LHCN-M2 (cell line): ENCODE results near the gene CACNA1G. TPM values are rescaled to one million over a fixed set of nuclear protein-coding genes. Genes with fewer than 3 reads are reported as not detected.

ENCODE experiments used
- DNase-seq: peaks from one replicate; pipeline ENCODE4 v3.0.0-alpha.2; 2012; ENCODE audit warnings: low read depth
- polyA plus RNA-seq: library from polyadenylated mRNA; unstranded; fragments of >200 nt; gene quantifications from one replicate; pipeline ENCODE4 v1.2.1, GENCODE V29; 2012; ENCODE audit warnings: missing spikeins
- total RNA-seq: library from RNA; depleted of rRNA; stranded (reverse); fragments of >200 nt; gene quantifications from 2 replicates; pipeline ENCODE4 v1.2.3, GENCODE V29; 2014; rRNA removed

CACNA1G gene
- under 0.01 and 0.06 TPM in 2 replicates for total RNA-seq
- polyA plus RNA-seq = 0.11 TPM

- peak; percentile 80 for DNase-seq
These were observed at the start of gene CACNA1G for GRCh38 chr17:50560185-50560824. Gene CACNA1G, plus strand, starts transcription at chr17:50560715. Its CDS starts 745 bp downstream, at chr17:50561460.

GRCh38 chr17:50511058-50511457 lies 49.5 kb upstream of the CACNA1G start:
- no peak for DNase-seq

DNA sequence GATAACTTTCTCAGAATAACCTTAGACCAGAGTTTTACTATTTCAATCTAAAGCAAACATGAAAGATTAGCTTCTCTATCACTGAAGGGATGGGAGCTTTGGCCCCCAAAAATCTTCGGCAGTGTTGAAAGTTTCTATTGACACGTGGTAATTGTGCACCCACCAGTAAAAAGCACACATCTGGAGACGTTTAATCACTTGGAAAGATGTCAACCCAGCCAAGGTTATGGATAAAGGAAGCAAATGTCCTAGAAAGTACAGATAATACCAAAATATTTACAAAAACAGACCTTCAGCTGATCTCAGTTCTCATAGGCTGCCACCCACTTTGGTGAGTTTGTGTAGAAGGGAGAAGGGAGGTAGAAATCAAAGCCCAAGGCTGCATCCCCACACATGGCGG lies 47.0 kb upstream of the CACNA1G start:
- no peak for DNase-seq

DNA sequence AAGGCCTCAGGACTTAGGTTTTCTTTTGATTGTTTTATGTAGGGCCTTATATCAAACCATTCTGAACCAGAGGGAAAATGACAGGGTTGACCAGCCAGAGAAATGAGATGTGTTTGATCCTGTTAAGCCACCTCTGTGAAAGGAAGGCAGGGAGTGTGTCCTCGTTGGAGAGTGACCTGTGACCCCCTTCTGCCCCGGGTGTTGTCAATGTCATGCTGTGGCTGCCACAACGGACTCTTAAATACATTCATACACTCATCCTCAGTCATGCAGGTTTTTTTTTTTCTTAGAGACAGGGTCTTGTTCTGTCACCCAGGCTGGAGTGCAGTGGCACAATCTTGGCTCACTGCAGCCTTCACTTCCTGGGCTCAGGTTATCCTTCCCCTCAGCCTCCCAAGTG lies 46.1 kb upstream of the CACNA1G start:
- no peak for DNase-seq

- DNase-seq = peak; percentile 74
These were observed 45.4 kb upstream of the CACNA1G start for GRCh38 chr17:50514936-50515702.

DNA sequence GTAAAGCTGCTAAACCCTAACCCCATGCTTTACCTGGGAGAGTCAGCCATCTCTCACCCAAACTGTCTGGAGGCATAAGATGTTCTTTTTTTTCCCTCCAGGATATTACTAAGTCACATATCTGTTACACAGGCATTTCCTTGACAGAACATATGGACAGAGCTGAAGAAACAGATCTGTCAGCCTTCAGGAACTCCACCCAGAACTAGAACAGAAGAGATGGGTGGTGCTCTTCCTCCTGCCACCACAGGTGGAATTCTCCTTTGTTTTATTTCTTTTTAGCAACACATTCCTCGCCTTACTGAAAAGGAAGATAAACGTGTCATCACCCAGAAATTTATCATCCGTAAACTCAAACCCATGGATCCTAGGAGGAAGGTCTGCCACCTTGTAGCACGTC lies 43.5 kb upstream of the CACNA1G start:
- no peak for DNase-seq

GRCh38 chr17:50517504-50518383 lies 42.8 kb upstream of the CACNA1G start:
- DNase-seq = no peak

- no peak for DNase-seq
These were observed 42.0 kb upstream of the CACNA1G start for GRCh38 chr17:50518384-50519023.

GRCh38 chr17:50519141-50519834 lies 41.2 kb upstream of the CACNA1G start:
- no peak for DNase-seq

- DNase-seq = no peak
These were observed 40.0 kb upstream of the CACNA1G start for GRCh38 chr17:50520483-50520882.

DNA sequence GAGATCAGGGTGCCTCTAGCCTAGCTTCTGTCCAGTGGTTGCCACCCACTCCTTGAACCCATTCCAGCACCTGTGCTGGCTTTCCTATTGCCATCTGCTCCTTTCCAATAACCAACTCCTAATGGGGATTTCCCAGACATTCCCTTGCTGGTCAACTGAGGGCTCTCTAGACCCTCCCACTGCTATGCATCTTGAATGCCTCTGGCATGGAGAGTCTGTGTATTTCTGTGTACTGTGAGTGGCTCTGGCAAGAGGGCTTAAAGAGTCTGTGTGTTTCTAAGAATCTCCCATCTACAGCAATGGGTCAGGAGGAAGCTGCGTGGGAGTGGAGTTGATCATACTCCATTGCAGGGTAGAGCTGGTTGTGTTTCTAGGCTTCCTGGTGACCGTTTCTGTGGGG lies 39.0 kb upstream of the CACNA1G start:
- no peak for DNase-seq

DNA sequence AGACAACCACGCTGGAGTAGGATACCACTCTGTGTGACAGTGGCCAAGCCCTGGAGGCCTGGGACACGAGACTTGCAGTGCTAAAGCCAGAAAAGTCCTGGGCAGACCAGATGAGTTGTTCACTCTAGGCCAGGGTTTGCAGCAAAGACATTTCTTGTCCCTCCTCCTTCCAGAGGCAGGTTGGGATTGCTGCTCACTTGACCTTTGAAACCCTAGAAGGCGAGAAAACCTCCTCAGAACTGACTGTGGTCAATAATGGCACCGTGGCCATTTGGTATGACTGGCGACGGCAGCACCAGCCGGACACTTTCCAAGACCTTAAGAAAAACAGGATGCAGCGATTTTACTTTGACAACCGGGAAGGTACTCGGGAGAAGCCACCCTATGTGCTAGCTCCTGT lies 37.7 kb upstream of the CACNA1G start:
- DNase-seq = no peak

DNA sequence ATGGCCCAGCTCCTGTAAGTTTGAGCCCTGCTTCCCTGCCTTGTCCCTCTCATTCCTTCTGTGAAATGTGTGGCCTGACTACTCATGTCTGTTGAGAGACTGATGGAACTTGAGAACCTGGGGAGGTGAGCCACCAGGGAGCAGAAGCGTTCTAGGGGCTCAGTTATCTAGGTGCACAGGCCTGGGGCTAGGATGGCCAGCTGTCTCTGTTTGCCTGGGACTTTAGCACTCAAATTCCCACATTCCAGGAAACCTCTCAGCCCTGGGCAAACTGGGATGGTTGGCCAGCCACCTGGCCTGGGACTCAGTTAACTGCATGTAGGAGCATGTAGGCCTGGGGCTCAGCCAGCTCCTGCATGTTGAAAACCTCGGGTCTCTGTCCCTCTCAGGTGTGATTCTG lies 37.3 kb upstream of the CACNA1G start:
- DNase-seq = no peak

GRCh38 chr17:50524838-50525237 lies 35.7 kb upstream of the CACNA1G start:
- DNase-seq = no peak

GRCh38 chr17:50527155-50527762 lies 33.3 kb upstream of the CACNA1G start:
- DNase-seq = no peak

DNA sequence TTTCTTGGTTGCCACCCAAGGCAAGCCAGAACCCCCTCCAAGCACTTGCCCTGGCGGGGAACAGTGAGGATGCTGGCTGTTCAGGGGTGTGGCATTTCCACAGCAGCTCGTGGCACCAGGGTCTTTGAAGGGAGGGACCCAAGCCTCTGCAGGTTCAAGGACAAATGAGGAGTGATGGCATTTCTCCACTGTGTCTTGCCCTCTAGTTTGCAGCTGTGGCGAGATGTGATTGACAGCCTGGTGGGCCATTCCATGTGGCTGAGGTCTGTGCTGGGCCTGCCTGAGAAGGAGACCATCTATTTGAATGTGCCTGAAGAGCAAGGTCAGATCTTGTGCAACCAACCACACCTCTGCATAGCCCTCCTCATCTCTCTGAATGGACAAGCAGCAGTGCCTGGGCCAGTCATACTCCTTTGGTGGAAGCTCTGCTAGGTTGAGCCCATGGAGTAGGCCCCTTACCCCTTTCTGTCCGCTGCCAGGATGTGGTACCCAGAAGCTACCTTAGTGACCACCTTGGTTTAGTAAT lies 32.5 kb upstream of the CACNA1G start:
- no peak for DNase-seq

GRCh38 chr17:50529849-50530248 lies 30.7 kb upstream of the CACNA1G start:
- no peak for DNase-seq

DNA sequence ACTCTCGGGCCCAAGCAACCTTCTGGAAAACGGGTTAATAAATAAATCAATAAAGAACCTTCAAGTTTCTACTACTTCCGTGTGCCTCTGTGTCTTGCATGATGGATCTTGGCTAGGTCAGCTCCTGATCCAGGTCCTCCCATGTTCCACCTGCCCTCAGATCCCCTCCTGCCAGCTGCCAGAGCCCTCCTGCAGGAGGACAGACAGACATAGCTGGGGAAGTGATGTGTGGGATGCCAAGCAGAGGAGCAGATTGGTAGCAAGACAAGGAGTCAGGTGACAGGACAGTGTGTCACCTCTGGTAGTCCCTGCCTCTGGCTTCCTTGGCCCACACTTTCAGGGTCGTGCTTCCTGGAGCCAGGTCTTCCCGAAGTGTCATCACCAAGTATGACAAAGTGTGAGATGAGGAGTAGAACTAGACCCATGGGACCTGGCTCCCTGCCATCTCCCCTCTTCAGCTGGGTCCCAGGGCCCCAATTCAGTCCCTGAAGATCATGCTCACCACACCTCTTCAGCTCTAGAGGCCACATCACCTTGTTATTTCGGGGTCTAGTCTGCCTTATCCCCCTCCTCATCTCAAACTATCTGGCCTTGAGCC lies 29.0 kb upstream of the CACNA1G start:
- no peak for DNase-seq

DNA sequence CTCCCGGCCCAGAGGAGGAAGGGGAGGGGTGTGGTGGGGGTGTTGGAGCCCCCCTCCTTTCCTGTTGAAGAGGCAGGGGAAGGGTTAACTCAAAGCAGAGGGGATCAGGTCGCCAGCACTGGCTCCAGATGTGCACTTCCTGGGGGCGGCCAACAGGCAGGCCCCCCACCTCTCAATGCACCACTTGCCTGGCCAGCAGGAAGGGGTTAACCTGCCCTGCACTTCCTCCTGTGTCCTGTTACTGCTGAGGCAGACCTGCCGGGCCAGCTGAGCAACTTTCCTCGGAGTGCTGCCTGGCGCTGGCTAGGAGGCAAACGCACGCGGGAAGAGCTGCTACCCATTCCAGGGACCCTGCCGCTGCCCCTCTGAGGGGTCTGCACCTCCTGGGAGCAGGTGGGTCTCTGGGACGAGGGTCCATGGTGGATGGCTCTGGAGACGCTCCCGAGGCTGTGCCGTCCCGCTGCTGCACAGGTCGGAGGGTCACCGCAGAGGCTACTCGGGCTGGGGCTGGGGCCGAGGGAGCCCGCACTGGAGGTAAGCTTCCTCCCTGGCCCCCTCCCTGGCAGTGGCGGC lies 28.0 kb upstream of the CACNA1G start, which contains the start of gene EPN3:
Gene EPN3, plus strand, starts transcription at position 284 of the 573 bp plus-strand sequence. CDS start 3,822 bp downstream, outside the sequence.
- no peak for DNase-seq
